ENCODE measurements around the gene ROBO2. TPM values are rescaled to one million over a fixed set of nuclear protein-coding genes. Genes with fewer than 3 reads are reported as not detected.
A peak's percentile ranks its signal among the peaks of the same experiment; 100 is the strongest.

ROBO2 gene
- total and polyA plus RNA-seq, 2 experiments from 2014 or later, result 1.2 to 14.3 TPM

GRCh38 chr3:77189684-77190083, 149.8 kb downstream of the ROBO2 start:
- no peak overlapping the region for H3K4me3 ChIP-seq
- H3K4me1 ChIP-seq (ENCODE audit: insufficient read depth), result peaks cover 6% of the 10 kb centered on the region
- H3K27me3 ChIP-seq, result no peaks in the 10 kb centered on the region
- no peaks in the 10 kb centered on the region for H4K20me1 ChIP-seq (ENCODE audit: insufficient read depth, poor library complexity, severe bottlenecking)
- no peaks in the 10 kb centered on the region for H3K79me2 ChIP-seq
- DNase-seq (ENCODE audit: low spot score), result no peak
- H3K36me3 ChIP-seq (replicated peaks; ENCODE audit: insufficient read depth, low read depth), result no peaks in the 10 kb centered on the region
- no peak overlapping the region for H3K27ac ChIP-seq
- TF ChIP-seq EZH2 (IDR thresholded peaks at IDR 0.05; ENCODE audit: borderline replicate concordance) (no peak), CTCF (IDR thresholded peaks at IDR 0.05; ENCODE audit: poor library complexity) (no peak), EZH2phosphoT487 (IDR thresholded peaks at IDR 0.05; ENCODE audit: low read depth, severe bottlenecking, unreplicated experiment) (no peak)
- H3K4me2 ChIP-seq, result peak overlapping the region; percentile 26
- no peaks in the 10 kb centered on the region for H3K9me3 ChIP-seq (ENCODE audit: low read depth)
- no peaks in the 10 kb centered on the region for H3K9me2 ChIP-seq (replicated peaks; ENCODE audit: insufficient read depth)
- WGBS (ENCODE audit: low lambda C conversion rate, missing lambda C conversion rate), result 62% methylated on average over 2 of the region's 2 CpGs
- H2AFZ ChIP-seq, result no peak overlapping the region

- peak; percentile 21 for DNase-seq (ENCODE audit: low spot score)
- 36% methylated on average over 3 of the region's 3 CpGs for WGBS (ENCODE audit: low lambda C conversion rate, missing lambda C conversion rate)
Observed at GRCh38 chr3:77190374-77190773, 150.5 kb downstream of the ROBO2 start.

GRCh38 chr3:77191014-77191413, 151.1 kb downstream of the ROBO2 start:
- no peaks in the 10 kb centered on the region for H3K36me3 ChIP-seq (replicated peaks; ENCODE audit: insufficient read depth, low read depth)
- DNase-seq (ENCODE audit: low spot score), result no peak
- WGBS (ENCODE audit: low lambda C conversion rate, missing lambda C conversion rate), result 58% methylated on average over 4 of the region's 4 CpGs
- peaks cover 6% of the 10 kb centered on the region for H3K4me1 ChIP-seq (ENCODE audit: insufficient read depth)
- H3K27me3 ChIP-seq, result no peaks in the 10 kb centered on the region
- no peak overlapping the region for H2AFZ ChIP-seq
- no peaks in the 10 kb centered on the region for H3K9me3 ChIP-seq (ENCODE audit: low read depth)
- no peak for TF ChIP-seq EZH2 (IDR thresholded peaks at IDR 0.05; ENCODE audit: borderline replicate concordance)
- no peak for TF ChIP-seq CTCF (IDR thresholded peaks at IDR 0.05; ENCODE audit: poor library complexity)
- no peak for TF ChIP-seq EZH2phosphoT487 (IDR thresholded peaks at IDR 0.05; ENCODE audit: low read depth, severe bottlenecking, unreplicated experiment)
- no peaks in the 10 kb centered on the region for H4K20me1 ChIP-seq (ENCODE audit: insufficient read depth, poor library complexity, severe bottlenecking)
- no peak overlapping the region for H3K4me3 ChIP-seq
- peak overlapping the region; percentile 26 for H3K4me2 ChIP-seq
- H3K79me2 ChIP-seq, result no peaks in the 10 kb centered on the region
- H3K27ac ChIP-seq, result no peak overlapping the region
- no peaks in the 10 kb centered on the region for H3K9me2 ChIP-seq (replicated peaks; ENCODE audit: insufficient read depth)

More at GRCh38 chr3:77190374-77190773, 150.5 kb downstream of the ROBO2 start:
- peaks cover 6% of the 10 kb centered on the region for H3K4me1 ChIP-seq (ENCODE audit: insufficient read depth)
- H3K27ac ChIP-seq, result no peak overlapping the region
- no peaks in the 10 kb centered on the region for H3K9me3 ChIP-seq (ENCODE audit: low read depth)
- H3K9me2 ChIP-seq (replicated peaks; ENCODE audit: insufficient read depth), result no peaks in the 10 kb centered on the region
- H3K27me3 ChIP-seq, result no peaks in the 10 kb centered on the region
- no peak overlapping the region for H2AFZ ChIP-seq
- no peak overlapping the region for H3K4me3 ChIP-seq
- TF ChIP-seq EZH2phosphoT487 (IDR thresholded peaks at IDR 0.05; ENCODE audit: low read depth, severe bottlenecking, unreplicated experiment), result no peak
- TF ChIP-seq EZH2 (IDR thresholded peaks at IDR 0.05; ENCODE audit: borderline replicate concordance), result no peak
- TF ChIP-seq CTCF (IDR thresholded peaks at IDR 0.05; ENCODE audit: poor library complexity), result no peak
- peak overlapping the region; percentile 26 for H3K4me2 ChIP-seq
- H3K79me2 ChIP-seq, result no peaks in the 10 kb centered on the region
- no peaks in the 10 kb centered on the region for H4K20me1 ChIP-seq (ENCODE audit: insufficient read depth, poor library complexity, severe bottlenecking)
- no peaks in the 10 kb centered on the region for H3K36me3 ChIP-seq (replicated peaks; ENCODE audit: insufficient read depth, low read depth)

GRCh38 chr3:77191640-77192039, 151.7 kb downstream of the ROBO2 start:
- 36% methylated on average over 3 of the region's 3 CpGs for WGBS (ENCODE audit: low lambda C conversion rate, missing lambda C conversion rate)
- DNase-seq (ENCODE audit: low spot score), result no peak

More at GRCh38 chr3:77191640-77192039, 151.7 kb downstream of the ROBO2 start:
- Histone ChIP-seq H3K9me2 (replicated peaks; ENCODE audit: insufficient read depth) (no peaks in the 10 kb centered on the region), H4K20me1 (ENCODE audit: insufficient read depth, poor library complexity, severe bottlenecking) (no peaks in the 10 kb centered on the region), H3K79me2 (no peaks in the 10 kb centered on the region), H2AFZ (no peak overlapping the region), H3K4me2 (peak overlapping the region; percentile 26), H3K27ac (no peak overlapping the region), H3K36me3 (replicated peaks; ENCODE audit: insufficient read depth, low read depth) (no peaks in the 10 kb centered on the region), H3K9me3 (ENCODE audit: low read depth) (no peaks in the 10 kb centered on the region), H3K4me1 (ENCODE audit: insufficient read depth) (peaks cover 6% of the 10 kb centered on the region), H3K27me3 (no peaks in the 10 kb centered on the region), H3K4me3 (no peak overlapping the region)
- TF ChIP-seq EZH2phosphoT487 (IDR thresholded peaks at IDR 0.05; ENCODE audit: low read depth, severe bottlenecking, unreplicated experiment) (peak; percentile 45), CTCF (IDR thresholded peaks at IDR 0.05; ENCODE audit: poor library complexity) (no peak), EZH2 (IDR thresholded peaks at IDR 0.05; ENCODE audit: borderline replicate concordance) (no peak)

Data from hepatocyte (in vitro differentiated cells).